ENCODE measurements around the gene PARD3. TPM values are rescaled to one million over a fixed set of nuclear protein-coding genes. Genes with fewer than 3 reads are reported as not detected.
"Not testable (repeated sequence)": the region's sequence is repeated elsewhere in the genome, so short reads cannot be mapped to it uniquely, and the experiment has no call there.

PARD3 gene
- polyA plus RNA-seq, 4 donors: 64.9 to 85.2 (median 73.4) TPM

- no peak for DNase-seq (ENCODE audit: low read depth in 4 of 4, low spot score in 2 of 4)
Measured at GRCh38 chr10:34748357-34748756, 66.7 kb downstream of the PARD3 start.

GRCh38 chr10:34746094-34746493, 69.0 kb downstream of the PARD3 start:
- no peak for DNase-seq (ENCODE audit: low read depth in 4 of 4, low spot score in 2 of 4)

GRCh38 chr10:34745244-34745643, 69.9 kb downstream of the PARD3 start:
- DNase-seq (ENCODE audit: low read depth in 4 of 4, low spot score in 2 of 4): no peak

- DNase-seq (ENCODE audit: low read depth in 4 of 4, low spot score in 2 of 4): no peak
Measured at GRCh38 chr10:34744590-34744989, 70.5 kb downstream of the PARD3 start.

- DNase-seq (ENCODE audit: low read depth in 4 of 4, low spot score in 2 of 4): no peak
Measured at GRCh38 chr10:34743814-34744213, 71.3 kb downstream of the PARD3 start.

- DNase-seq (ENCODE audit: low read depth in 4 of 4, low spot score in 2 of 4): no peak
Measured at GRCh38 chr10:34742456-34742855, 72.6 kb downstream of the PARD3 start.

- not testable (repeated sequence) for DNase-seq (ENCODE audit: low read depth in 4 of 4, low spot score in 2 of 4)
Measured at GRCh38 chr10:34741087-34741486, 74.0 kb downstream of the PARD3 start.

GRCh38 chr10:34740321-34740720, 74.8 kb downstream of the PARD3 start:
- no peak for DNase-seq (ENCODE audit: low read depth in 4 of 4, low spot score in 2 of 4)

GRCh38 chr10:34739915-34740314, 75.2 kb downstream of the PARD3 start:
- peak; percentile 69 to 92 (median 90) for DNase-seq (ENCODE audit: low read depth in 4 of 4, low spot score in 2 of 4)

- DNase-seq (ENCODE audit: low read depth in 4 of 4, low spot score in 2 of 4): no peak
Measured at GRCh38 chr10:34737772-34738169, 77.3 kb downstream of the PARD3 start.

GRCh38 chr10:34736976-34737771, 77.9 kb downstream of the PARD3 start:
- no peak for DNase-seq (ENCODE audit: low read depth in 4 of 4, low spot score in 2 of 4)

- no peak for DNase-seq (ENCODE audit: low read depth in 4 of 4, low spot score in 2 of 4)
Measured at GRCh38 chr10:34734918-34735317, 80.2 kb downstream of the PARD3 start.

GRCh38 chr10:34732926-34733325, 82.2 kb downstream of the PARD3 start:
- no peak for DNase-seq (ENCODE audit: low read depth in 4 of 4, low spot score in 2 of 4)

- DNase-seq (ENCODE audit: low read depth in 4 of 4, low spot score in 2 of 4): no peak
Measured at GRCh38 chr10:34731885-34732701, 83.0 kb downstream of the PARD3 start.

GRCh38 chr10:34731213-34731612, 83.9 kb downstream of the PARD3 start:
- no peak for DNase-seq (ENCODE audit: low read depth in 4 of 4, low spot score in 2 of 4)

- no peak for DNase-seq (ENCODE audit: low read depth in 4 of 4, low spot score in 2 of 4)
Measured at GRCh38 chr10:34730726-34731125, 84.4 kb downstream of the PARD3 start.

- DNase-seq (ENCODE audit: low read depth in 4 of 4, low spot score in 2 of 4): no peak
Measured at GRCh38 chr10:34729619-34730018, 85.5 kb downstream of the PARD3 start.

- no peak for DNase-seq (ENCODE audit: low read depth in 4 of 4, low spot score in 2 of 4)
Measured at GRCh38 chr10:34728361-34728760, 86.7 kb downstream of the PARD3 start.

GRCh38 chr10:34727595-34728033, 87.5 kb downstream of the PARD3 start:
- DNase-seq (ENCODE audit: low read depth in 4 of 4, low spot score in 2 of 4): no peak

GRCh38 chr10:34726862-34727261, 88.2 kb downstream of the PARD3 start:
- no peak for DNase-seq (ENCODE audit: low read depth in 4 of 4, low spot score in 2 of 4)

- DNase-seq (ENCODE audit: low read depth in 4 of 4, low spot score in 2 of 4): no peak
Measured at GRCh38 chr10:34723750-34724149, 91.3 kb downstream of the PARD3 start.

- DNase-seq (ENCODE audit: low read depth in 4 of 4, low spot score in 2 of 4): no peak
Measured at GRCh38 chr10:34722404-34722803, 92.7 kb downstream of the PARD3 start.
